Measurements from ENCODE around the gene ACBD6.

Gene ACBD6

DNA sequence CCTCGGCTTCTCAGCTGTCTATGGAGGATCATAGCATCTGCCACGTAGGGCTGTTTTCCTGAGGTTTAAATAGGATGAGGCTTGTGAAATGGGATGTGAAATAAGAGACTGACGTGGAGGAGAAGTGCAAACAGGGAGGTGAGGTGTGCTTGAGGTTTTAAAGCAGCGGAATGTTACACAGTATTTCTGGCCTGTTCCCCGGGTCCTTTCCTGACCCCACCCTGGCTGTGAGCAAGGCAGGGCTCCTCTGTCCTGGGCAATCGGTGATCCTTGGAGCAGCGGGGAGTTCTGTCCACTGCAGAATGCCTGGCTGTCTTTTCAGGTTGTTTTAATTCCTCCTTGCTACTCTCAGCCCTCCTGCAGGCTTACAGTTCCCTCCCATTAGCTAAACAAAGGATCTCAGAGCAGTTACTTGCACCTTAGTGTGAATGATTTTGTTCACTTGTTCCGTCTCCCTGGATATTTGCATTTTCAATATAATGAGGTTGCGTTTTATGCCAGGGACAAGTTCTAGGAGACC lies 233.8 kb downstream of the ACBD6 start:
- DNase-seq, result no peak

DNA sequence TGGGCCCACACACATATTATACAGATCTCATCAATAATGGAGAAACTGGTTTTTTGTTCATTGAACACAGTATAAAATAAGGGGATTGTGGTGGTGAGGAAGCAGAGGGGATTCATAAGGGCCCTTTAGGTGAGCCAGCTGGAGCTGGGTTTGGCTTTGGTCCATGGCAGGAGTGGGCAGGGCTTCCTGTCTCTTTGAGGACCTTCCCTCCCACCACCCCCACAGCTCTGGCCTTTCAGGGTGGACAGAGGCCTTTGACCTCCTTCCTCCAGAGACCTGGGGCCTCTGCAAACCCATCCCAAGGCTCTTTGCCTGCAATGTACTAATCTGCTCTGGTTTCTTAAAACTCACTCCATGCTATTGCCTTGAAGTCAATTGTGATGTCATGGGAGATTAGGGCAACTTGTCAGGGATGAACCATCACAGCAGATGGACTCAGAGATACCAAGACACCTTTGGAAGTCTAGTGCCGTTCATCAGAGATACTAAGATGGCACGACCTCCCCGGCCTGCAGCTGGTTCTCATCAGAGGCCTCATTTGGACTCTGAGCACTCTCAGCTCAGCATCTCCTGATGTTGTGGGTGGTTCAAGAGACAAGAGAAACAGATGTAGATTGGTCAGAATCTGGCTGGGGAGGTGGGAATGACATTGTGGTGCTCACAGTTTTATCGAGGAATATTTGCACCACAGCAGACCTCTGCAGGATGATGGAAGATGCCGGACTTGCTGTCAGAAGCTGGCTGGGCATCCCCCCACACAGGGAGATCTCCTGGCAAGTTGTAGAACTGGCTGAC lies 234.4 kb downstream of the ACBD6 start:
- no peak for DNase-seq

GRCh38 chr1:180267211-180267561 lies 235.2 kb downstream of the ACBD6 start:
- no peak for DNase-seq

DNA sequence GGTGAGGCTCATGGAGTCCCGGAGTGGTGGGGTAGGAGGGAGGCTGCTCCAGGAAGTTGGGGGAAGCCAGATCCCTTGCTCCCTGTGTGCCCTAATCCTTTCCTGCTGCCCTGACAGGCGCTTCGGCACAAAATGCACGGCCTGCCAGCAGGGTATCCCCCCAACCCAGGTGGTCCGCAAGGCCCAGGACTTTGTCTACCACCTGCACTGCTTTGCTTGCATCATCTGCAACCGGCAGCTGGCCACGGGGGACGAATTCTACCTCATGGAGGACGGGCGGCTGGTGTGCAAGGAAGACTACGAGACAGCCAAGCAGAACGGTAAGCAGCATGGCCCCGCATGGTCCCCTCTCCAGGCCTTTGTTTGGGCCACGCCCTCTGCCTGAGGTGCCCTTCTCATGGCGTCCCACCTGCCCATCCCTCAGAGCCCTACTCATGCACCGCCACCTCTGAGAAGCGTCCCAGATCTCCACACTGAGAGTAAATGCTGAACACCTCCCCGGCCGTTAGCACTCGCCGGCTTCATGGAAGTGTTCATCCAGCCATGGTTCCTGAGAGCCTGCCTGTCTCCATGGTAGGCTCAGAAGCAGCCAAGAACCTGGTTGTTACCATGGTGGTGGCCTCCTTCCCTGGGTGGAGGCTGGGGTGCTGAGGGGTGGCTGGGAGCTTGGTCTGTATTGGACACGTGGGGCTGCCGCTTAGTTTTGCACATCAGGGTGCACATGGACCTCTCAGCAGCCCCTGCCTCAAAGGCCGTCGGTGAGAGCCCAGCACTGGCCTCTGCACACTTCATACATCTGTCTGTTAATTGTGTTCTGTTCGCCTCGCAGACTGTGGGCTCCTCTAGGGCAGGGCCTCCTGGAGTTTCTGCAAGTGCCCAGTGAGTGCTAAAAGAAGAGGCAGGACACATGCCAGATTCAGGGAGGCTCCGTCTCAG lies 235.8 kb downstream of the ACBD6 start:
- DNase-seq, result no peak

DNA sequence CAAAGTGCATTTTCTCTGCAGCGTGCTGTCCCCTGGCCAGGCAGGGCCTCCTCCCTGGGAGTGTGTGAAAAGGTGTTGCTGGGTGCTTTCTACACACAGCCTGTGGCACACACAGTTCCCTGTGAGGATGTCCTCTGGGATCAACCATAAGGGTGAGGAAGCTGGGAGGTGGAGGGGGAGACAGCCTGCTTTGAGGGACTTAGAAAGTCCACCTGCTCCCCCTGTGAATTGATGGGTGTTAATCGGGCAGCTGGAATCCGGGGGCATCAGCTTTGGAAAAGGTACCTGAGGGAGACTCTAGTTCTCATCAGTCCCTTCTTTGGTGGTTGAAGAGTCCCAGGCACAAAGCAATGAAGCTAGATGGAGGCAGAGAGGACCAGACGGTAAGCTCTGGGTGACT lies 236.5 kb downstream of the ACBD6 start:
- no peak for DNase-seq

- no peak for DNase-seq
Measured at GRCh38 chr1:180265201-180265600, 237.2 kb downstream of the ACBD6 start.

DNA sequence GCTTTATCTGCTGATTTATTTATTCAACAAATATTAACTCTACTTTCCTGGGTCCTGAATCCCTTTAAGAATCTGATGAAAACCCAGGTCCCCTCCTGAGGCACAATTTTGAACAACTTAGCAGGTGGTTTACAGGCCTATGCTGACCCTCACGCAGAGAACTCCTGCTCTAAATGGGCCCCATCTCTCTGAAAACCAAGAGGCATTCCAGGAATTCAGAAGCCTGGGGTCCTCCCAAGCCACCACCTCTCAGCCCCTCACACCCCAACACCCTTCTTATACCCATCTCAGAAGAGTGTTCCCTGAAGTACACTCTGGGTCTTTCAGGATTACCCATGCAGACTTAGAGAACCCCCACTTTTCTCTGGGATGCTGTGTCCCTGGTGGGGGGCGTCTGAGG lies 237.8 kb downstream of the ACBD6 start:
- DNase-seq, result no peak

DNA sequence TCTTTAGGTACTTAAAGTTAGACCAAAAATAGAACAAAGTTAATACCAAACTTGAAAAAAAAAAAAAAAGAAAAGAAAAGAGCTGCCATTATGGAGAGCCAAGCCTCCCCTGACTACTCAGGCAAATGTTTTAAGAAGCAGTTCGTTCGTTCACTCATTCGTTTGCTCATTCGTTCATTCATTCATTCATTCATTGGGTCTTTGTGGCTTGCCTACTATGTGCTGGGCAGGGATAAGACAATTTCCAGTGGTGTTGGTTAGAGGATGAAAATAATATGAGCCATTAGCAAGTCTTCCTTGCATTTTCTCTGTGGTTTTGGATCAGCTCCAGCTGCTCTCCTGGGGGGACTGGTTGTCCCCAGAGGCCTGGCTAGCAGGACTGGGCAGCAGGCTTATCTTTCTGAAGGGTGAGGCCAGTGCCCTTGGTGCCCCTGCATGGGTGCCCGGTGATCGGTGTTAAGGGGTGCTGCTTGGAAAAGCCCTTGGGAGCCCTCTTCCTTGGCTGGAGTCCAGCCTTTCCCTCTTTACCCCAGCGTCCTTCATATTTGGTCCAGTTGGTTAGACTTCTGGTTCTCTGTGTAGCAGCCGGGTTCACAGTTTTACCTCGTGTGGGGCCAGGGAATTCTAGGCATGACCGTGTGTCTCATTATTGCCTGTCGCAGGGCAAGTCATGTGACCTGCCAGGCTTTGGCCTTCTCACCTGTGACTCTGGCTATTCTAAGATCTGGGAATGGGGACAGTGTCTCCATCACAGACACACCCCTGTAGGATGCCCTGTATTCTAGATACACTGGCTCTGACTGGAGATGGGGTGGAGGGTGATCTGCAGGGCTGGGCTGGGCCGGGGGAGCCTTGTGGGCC lies 239.5 kb downstream of the ACBD6 start:
- no peak for DNase-seq

- DNase-seq, result no peak
Measured at GRCh38 chr1:180261524-180262155, 240.7 kb downstream of the ACBD6 start.

DNA sequence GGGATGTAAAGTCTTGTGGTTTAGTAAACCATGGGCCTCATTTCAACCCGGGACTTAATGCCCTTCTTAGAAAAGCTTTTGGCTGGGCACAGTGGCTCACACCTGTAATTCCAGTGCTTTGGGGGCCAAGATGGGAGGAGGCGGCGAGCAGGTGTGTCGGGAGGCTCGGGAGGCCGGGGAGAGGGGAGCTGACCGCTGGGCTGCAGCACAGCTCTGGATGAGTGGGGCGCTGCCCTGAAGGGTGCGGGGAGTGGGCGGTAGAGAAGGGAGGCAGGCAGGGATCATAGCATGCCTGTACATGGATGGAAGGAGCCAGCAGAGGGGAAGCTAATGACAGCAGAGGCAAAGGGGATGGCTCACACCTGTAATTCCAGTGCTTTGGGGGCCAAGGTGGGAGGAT lies 241.3 kb downstream of the ACBD6 start:
- no peak for DNase-seq

DNA sequence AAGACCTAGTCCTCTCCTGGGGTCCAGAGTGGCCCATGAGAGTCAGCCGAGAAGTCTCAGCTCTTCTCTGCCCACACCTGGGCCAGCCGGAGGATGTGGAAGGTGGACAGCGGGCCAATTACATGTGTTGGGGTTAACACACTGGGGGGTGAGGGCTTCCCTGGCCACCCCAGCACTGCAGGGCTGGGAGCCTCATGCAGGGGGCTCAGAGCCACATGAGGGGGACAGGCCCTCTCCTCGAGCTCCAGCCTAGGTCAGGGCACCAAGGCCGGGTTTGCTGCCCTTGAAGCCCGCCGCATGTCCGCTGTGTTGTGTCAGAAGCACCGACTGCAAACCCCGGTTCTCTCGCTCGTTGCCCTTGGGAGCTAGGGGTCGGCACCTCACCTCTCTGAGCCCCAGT lies 241.8 kb downstream of the ACBD6 start:
- no peak for DNase-seq

- no peak for DNase-seq
Measured at GRCh38 chr1:180259431-180260338, 242.7 kb downstream of the ACBD6 start.

GRCh38 chr1:180258935-180259334 lies 243.4 kb downstream of the ACBD6 start:
- DNase-seq, result no peak

- no peak for DNase-seq
Measured at GRCh38 chr1:180258290-180258689, 244.1 kb downstream of the ACBD6 start.

- no peak for DNase-seq
Measured at GRCh38 chr1:180257486-180257885, 244.9 kb downstream of the ACBD6 start.

GRCh38 chr1:180257028-180257386 lies 245.4 kb downstream of the ACBD6 start:
- DNase-seq, result no peak

DNA sequence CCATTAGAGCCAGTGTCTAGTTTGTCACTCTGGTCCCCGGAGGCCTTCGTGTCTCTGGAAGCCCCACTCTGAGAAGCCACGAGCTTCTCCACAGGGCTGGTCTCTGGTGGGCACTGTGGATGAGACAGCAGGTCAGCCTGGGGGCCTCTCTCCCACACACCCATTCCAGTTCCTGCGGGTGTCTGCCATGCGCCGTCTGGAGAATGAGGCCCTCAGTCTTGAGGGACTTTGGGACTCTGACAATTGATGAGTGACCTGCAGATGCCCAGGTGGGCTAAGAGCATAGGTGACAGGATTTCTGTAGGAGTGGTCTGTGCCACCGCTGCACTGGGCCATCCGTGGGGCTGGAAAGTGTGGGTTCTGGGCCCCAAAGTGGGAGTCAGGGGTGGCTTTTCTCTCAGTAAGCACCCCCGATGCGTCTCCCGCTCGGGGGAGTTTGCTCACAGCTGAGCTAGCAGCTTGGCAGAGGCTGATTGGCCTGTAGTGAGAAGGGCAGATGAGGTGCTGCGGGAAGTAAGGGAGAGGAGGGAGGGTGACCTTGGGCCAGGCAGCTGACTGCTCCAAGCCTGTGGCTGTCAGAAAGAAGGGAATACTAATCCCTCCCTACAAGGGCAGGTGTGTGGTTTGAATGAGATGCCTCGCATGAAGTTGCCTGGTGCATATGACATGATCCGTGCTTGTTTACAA lies 245.9 kb downstream of the ACBD6 start:
- peak; percentile 15 for DNase-seq

GRCh38 chr1:180255536-180256340 lies 246.6 kb downstream of the ACBD6 start:
- DNase-seq, result no peak

- no peak for DNase-seq
Measured at GRCh38 chr1:180254854-180255253, 247.5 kb downstream of the ACBD6 start.

DNA sequence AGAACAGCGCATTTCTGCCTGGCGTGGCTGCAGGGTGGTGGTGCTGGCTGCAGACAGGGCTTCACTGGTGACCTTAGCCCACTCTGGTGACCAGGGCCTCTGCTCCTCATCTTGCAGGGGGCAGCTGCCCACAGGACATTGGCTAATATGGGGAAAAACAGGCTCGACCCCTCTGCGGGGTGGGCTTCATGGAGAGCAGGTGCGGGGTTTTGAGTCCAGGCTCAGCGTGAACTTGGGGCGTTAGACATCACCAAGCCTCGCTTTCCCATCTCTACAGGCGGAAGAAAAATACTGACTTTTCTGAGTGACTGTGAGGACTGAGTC lies 247.9 kb downstream of the ACBD6 start:
- no peak for DNase-seq

Measured in NCI-H146 (cell line).